Measurements from ENCODE around the gene GPATCH8. TPM values are rescaled to one million over a fixed set of nuclear protein-coding genes. Genes with fewer than 3 reads are reported as not detected.
A peak's percentile ranks its signal among the peaks of the same experiment; 100 is the strongest.

The GPATCH8 gene
- polyA plus RNA-seq, 3 donors, result 8.8 to 15.9 (median 14.9) TPM

DNA sequence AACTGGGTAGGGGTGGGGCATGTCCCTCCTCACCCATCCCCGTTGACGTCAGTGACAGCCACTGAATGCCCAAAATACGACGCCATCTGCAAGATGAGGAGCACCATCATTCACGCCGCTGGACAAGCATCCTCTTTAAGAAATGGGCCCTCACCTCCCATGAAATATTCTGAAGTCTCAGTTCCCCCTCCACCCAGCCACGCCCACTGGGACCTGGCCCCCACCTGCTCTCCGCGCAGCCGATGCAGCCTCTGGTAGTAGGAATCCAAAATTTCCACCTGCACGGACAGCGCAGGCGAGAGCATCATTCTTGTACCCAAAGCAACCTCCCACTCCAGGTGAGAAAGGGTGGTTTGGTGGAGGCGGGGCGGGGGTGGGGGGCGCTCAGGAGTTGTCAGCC lies 119.3 kb downstream of the GPATCH8 start:
- no peak overlapping the region for H2AFZ ChIP-seq (ENCODE audit: insufficient read depth, low read depth, low read length, poor library complexity, severe bottlenecking)
- Mint-ChIP-seq H3K4me1 (peaks cover 19% of the 10 kb centered on the region), H3K27ac (no peak overlapping the region), H3K27me3 (ENCODE audit: low read depth in 3 of 3) (peaks cover 34 to 49% (median 38%) of the 10 kb centered on the region in 3 donors), H3K4me3 (peak overlapping the region in 1 of 2 donors; percentile 30), H3K36me3 (peaks cover 0 to 4% of the 10 kb centered on the region in 2 donors), H3K9me3 (peaks cover 0 to 2% (median 0%) of the 10 kb centered on the region in 7 donors)
- no peak overlapping the region for H3K4me2 ChIP-seq (replicated peaks; ENCODE audit: extremely low read depth, low read length, poor library complexity, severe bottlenecking)
- no peaks in the 10 kb centered on the region for H3K36me3 ChIP-seq (replicated peaks in 1 of 2; ENCODE audit: control insufficient read depth in 1 of 2, insufficient read depth in 2 of 2, low read length in 2 of 2)
- no peaks in the 10 kb centered on the region for H3K79me2 ChIP-seq (ENCODE audit: insufficient read depth, low read length)
- no peak overlapping the region for H3K27ac ChIP-seq (ENCODE audit: low read depth in 1 of 2, low read length in 2 of 2)
- intact Hi-C loops (cut with micrococcal nuclease), result no loop called here
- H3K9me3 ChIP-seq (replicated peaks in 1 of 2; ENCODE audit: control insufficient read depth in 1 of 2, insufficient read depth in 1 of 2, low read length in 2 of 2), result no peaks in the 10 kb centered on the region
- H4K20me1 ChIP-seq (ENCODE audit: insufficient read depth, low read length), result no peaks in the 10 kb centered on the region
- peaks cover 3 to 35% of the 10 kb centered on the region in 2 donors for H3K27me3 ChIP-seq (ENCODE audit: control insufficient read depth in 2 of 2, insufficient read depth in 2 of 2, low read length in 2 of 2)
- DNase-seq, result no peak
- TF ChIP-seq, protein P1, sequence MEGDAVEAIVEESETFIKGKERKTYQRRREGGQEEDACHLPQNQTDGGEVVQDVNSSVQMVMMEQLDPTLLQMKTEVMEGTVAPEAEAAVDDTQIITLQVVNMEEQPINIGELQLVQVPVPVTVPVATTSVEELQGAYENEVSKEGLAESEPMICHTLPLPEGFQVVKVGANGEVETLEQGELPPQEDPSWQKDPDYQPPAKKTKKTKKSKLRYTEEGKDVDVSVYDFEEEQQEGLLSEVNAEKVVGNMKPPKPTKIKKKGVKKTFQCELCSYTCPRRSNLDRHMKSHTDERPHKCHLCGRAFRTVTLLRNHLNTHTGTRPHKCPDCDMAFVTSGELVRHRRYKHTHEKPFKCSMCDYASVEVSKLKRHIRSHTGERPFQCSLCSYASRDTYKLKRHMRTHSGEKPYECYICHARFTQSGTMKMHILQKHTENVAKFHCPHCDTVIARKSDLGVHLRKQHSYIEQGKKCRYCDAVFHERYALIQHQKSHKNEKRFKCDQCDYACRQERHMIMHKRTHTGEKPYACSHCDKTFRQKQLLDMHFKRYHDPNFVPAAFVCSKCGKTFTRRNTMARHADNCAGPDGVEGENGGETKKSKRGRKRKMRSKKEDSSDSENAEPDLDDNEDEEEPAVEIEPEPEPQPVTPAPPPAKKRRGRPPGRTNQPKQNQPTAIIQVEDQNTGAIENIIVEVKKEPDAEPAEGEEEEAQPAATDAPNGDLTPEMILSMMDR (IDR thresholded peaks at IDR 0.05), result no peak
- H3K9ac ChIP-seq (ENCODE audit: insufficient read depth, low read length, poor library complexity, severe bottlenecking), result no peak overlapping the region
- WGBS (ENCODE audit: insufficient coverage), result 97% methylated on average over 9 of the region's 16 CpGs
- peaks cover 14 to 16% of the 10 kb centered on the region in 2 donors for H3K4me1 ChIP-seq (ENCODE audit: control insufficient read depth in 1 of 2, insufficient read depth in 2 of 2, low read length in 2 of 2)
- no peak overlapping the region for H3K4me3 ChIP-seq (replicated peaks in 1 of 3; ENCODE audit: low read depth in 2 of 3, low read length in 3 of 3)

DNA sequence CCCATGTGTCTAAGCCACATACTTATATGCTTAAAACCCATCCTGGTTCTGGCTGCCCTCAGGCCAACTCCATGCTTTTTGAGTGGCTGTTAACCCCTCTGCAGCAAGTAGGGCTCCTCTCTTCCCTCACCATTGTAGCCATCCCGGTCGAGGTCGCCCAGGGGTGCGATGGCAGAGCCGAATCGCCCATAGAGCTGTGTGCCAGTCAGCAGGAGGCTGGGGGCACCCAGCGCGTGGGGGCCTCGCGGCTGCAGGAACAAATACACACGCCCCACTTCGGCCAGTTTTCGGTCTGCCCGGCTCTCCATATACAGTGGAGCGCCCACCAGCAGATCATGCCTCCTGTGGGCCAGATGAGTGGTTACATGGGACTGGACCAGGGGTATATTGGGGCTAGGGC lies 119.8 kb downstream of the GPATCH8 start:
- no peak overlapping the region for H3K4me2 ChIP-seq (replicated peaks; ENCODE audit: extremely low read depth, low read length, poor library complexity, severe bottlenecking)
- Mint-ChIP-seq H3K4me3 (no peak overlapping the region), H3K36me3 (peaks cover 0 to 4% of the 10 kb centered on the region in 2 donors), H3K27ac (no peak overlapping the region), H3K9me3 (peaks cover 0 to 2% (median 0%) of the 10 kb centered on the region in 7 donors), H3K27me3 (ENCODE audit: low read depth in 3 of 3) (peaks cover 35 to 51% (median 38%) of the 10 kb centered on the region in 3 donors), H3K4me1 (peaks cover 19% of the 10 kb centered on the region)
- DNase-seq, result no peak
- peaks cover 14 to 16% of the 10 kb centered on the region in 2 donors for H3K4me1 ChIP-seq (ENCODE audit: control insufficient read depth in 1 of 2, insufficient read depth in 2 of 2, low read length in 2 of 2)
- H3K27ac ChIP-seq (ENCODE audit: low read depth in 1 of 2, low read length in 2 of 2), result no peak overlapping the region
- WGBS (ENCODE audit: insufficient coverage), result 98% methylated on average over 15 of the region's 15 CpGs
- no peaks in the 10 kb centered on the region for H3K79me2 ChIP-seq (ENCODE audit: insufficient read depth, low read length)
- TF ChIP-seq, protein P1 (IDR thresholded peaks at IDR 0.05), result no peak
- H3K9me3 ChIP-seq (replicated peaks in 1 of 2; ENCODE audit: control insufficient read depth in 1 of 2, insufficient read depth in 1 of 2, low read length in 2 of 2), result no peaks in the 10 kb centered on the region
- no peaks in the 10 kb centered on the region for H3K36me3 ChIP-seq (replicated peaks in 1 of 2; ENCODE audit: control insufficient read depth in 1 of 2, insufficient read depth in 2 of 2, low read length in 2 of 2)
- peaks cover 3 to 35% of the 10 kb centered on the region in 2 donors for H3K27me3 ChIP-seq (ENCODE audit: control insufficient read depth in 2 of 2, insufficient read depth in 2 of 2, low read length in 2 of 2)
- no peak overlapping the region for H2AFZ ChIP-seq (ENCODE audit: insufficient read depth, low read depth, low read length, poor library complexity, severe bottlenecking)
- no peaks in the 10 kb centered on the region for H4K20me1 ChIP-seq (ENCODE audit: insufficient read depth, low read length)
- no peak overlapping the region for H3K9ac ChIP-seq (ENCODE audit: insufficient read depth, low read length, poor library complexity, severe bottlenecking)
- intact Hi-C loops (cut with micrococcal nuclease), result no loop called here
- H3K4me3 ChIP-seq (replicated peaks in 1 of 3; ENCODE audit: low read depth in 2 of 3, low read length in 3 of 3), result no peak overlapping the region
